Mesenchymal stem cell (in vitro differentiated cells and primary cell): Measurements from ENCODE around the gene NR2C1.
"Not testable (repeated sequence)": the region's sequence is repeated elsewhere in the genome, so short reads cannot be mapped to it uniquely, and the experiment has no call there.

ENCODE experiments used
- DNase-seq: peaks from one replicate; pipeline ENCODE4 v3.0.0-alpha.2; 2013
- H2AFZ ChIP-seq: one replicate; pipeline ENCODE4 v1.6.1; 2013; ENCODE audit warnings: low read depth, mild to moderate bottlenecking, control low read depth, inconsistent platforms, low read length, moderate library complexity
- H2AK5ac ChIP-seq: 2 replicates; pipeline ENCODE4 v1.6.1; 2013; ENCODE audit warnings: low read length, moderate library complexity, mild to moderate bottlenecking, inconsistent platforms; ENCODE audit not compliant: severe bottlenecking
- H2BK120ac ChIP-seq: one replicate; pipeline ENCODE4 v1.6.1; 2013; ENCODE audit warnings: low read depth, mild to moderate bottlenecking, inconsistent platforms, low read length, moderate library complexity
- H2BK12ac ChIP-seq, 2 experiments: one replicate each; pipeline ENCODE4 v1.6.1; 2013; ENCODE audit warnings: inconsistent platforms in 2 of 2, low read length in 2 of 2, mild to moderate bottlenecking in 2 of 2, moderate library complexity in 2 of 2, control low read depth in 1 of 2
- H2BK15ac ChIP-seq: one replicate; pipeline ENCODE4 v1.6.1; 2013; ENCODE audit warnings: mild to moderate bottlenecking, low read depth, inconsistent platforms; ENCODE audit not compliant: poor library complexity, severe bottlenecking
- H2BK5ac ChIP-seq: 2 replicates; pipeline ENCODE4 v1.6.1; 2013; ENCODE audit warnings: low read depth, mild to moderate bottlenecking, low read length, control low read depth, inconsistent platforms; ENCODE audit not compliant: poor library complexity, severe bottlenecking
- H3K14ac ChIP-seq, 2 experiments: one replicate each; pipeline ENCODE4 v1.6.1; 2013; ENCODE audit warnings: inconsistent platforms in 2 of 2, low read length in 2 of 2, control low read depth in 1 of 2, mild to moderate bottlenecking in 1 of 2, moderate library complexity in 1 of 2
- H3K18ac ChIP-seq, 2 experiments: one replicate each; pipeline ENCODE4 v1.6.1; 2013; ENCODE audit warnings: inconsistent platforms in 2 of 2, low read length in 2 of 2, control low read depth in 1 of 2, low read depth in 1 of 2, mild to moderate bottlenecking in 1 of 2
- H3K23ac ChIP-seq, 2 experiments: one replicate each; pipeline ENCODE4 v1.6.1; 2013; ENCODE audit warnings: inconsistent platforms in 2 of 2, low read length in 2 of 2, mild to moderate bottlenecking in 2 of 2, moderate library complexity in 2 of 2, control low read depth in 1 of 2
- H3K27ac ChIP-seq: 2 replicates; pipeline ENCODE4 v1.5.1; 2013; ENCODE audit warnings: mild to moderate bottlenecking, moderate library complexity, low read length, control low read depth, inconsistent platforms; ENCODE audit not compliant: poor library complexity, severe bottlenecking
- H3K27me3 ChIP-seq, 2 experiments: 2 replicates each; pipeline versions ENCODE4 v1.6.1 to v1.7.0; 2013; ENCODE audit warnings: low read length in 2 of 2, mild to moderate bottlenecking in 2 of 2, moderate library complexity in 2 of 2, control low read depth in 1 of 2, inconsistent platforms in 1 of 2; ENCODE audit not compliant: control insufficient read depth in 1 of 2, insufficient read depth in 1 of 2
- H3K36me3 ChIP-seq, 2 experiments: 2 replicates each; pipeline versions ENCODE4 v1.6.1 to v1.7.0; 2013; ENCODE audit warnings: low read length in 2 of 2, control low read depth in 1 of 2, inconsistent platforms in 1 of 2, low read depth in 1 of 2, mild to moderate bottlenecking in 1 of 2; ENCODE audit not compliant: insufficient read depth in 2 of 2, control insufficient read depth in 1 of 2
- H3K4ac ChIP-seq, 2 experiments: one replicate each; pipeline ENCODE4 v1.6.1; 2013; ENCODE audit warnings: inconsistent platforms in 2 of 2, low read length in 2 of 2, mild to moderate bottlenecking in 2 of 2, moderate library complexity in 2 of 2, control low read depth in 1 of 2, low read depth in 1 of 2
- H3K4me1 ChIP-seq: 2 replicates; pipeline ENCODE4 v1.6.1; 2013; ENCODE audit warnings: low read depth, low read length, control low read depth; ENCODE audit not compliant: control insufficient read depth, insufficient read depth
- H3K4me2 ChIP-seq: 2 replicates; pipeline ENCODE4 v1.6.1; 2013; ENCODE audit warnings: low read length, mild to moderate bottlenecking, inconsistent platforms; ENCODE audit not compliant: poor library complexity, severe bottlenecking
- H3K4me3 ChIP-seq, 2 experiments: 2 replicates each; pipeline versions ENCODE4 v1.5.1 to v1.7.0; 2013; ENCODE audit warnings: low read length in 2 of 2, mild to moderate bottlenecking in 2 of 2, control low read depth in 1 of 2, low read depth in 1 of 2; ENCODE audit not compliant: insufficient read depth in 1 of 2
- H3K79me1 ChIP-seq: replicated peaks from 2 replicates; pipeline ENCODE4 v1.6.1; 2013; ENCODE audit warnings: mild to moderate bottlenecking, control low read depth, low read length, inconsistent platforms; ENCODE audit not compliant: poor library complexity, severe bottlenecking
- H3K9ac ChIP-seq: 2 replicates; pipeline ENCODE4 v1.7.0; 2013; ENCODE audit warnings: mild to moderate bottlenecking, low read length, moderate library complexity
- H3K9me3 ChIP-seq: 2 replicates; pipeline ENCODE4 v1.7.0; 2013; ENCODE audit warnings: mild to moderate bottlenecking, low read length; ENCODE audit not compliant: control insufficient read depth
- H4K8ac ChIP-seq: one replicate; pipeline ENCODE4 v1.6.1; 2013; ENCODE audit warnings: inconsistent platforms, mild to moderate bottlenecking, low read length, moderate library complexity
- H4K91ac ChIP-seq: one replicate; pipeline ENCODE4 v1.6.1; 2013; ENCODE audit warnings: mild to moderate bottlenecking, low read length, inconsistent platforms
- WGBS: methylation state at CpG from one replicate; pipeline ENCODE4 v1.1.7; 2013; ENCODE audit warnings: mixed read lengths; 5-methylcytosine and 5-hydroxymethylcytosine counted together

Gene NR2C1

GRCh38 chr12:94994312-94994711, 79.1 kb downstream of the NR2C1 start:
- Histone ChIP-seq H2AFZ (no peak overlapping the region), H2AK5ac (no peak overlapping the region), H3K14ac (no peak overlapping the region), H3K36me3 (peaks cover 2 to 18% of the 10 kb centered on the region in 2 experiments), H3K4ac (no peak overlapping the region), H3K79me1 (peaks cover 16% of the 10 kb centered on the region), H2BK12ac (no peak overlapping the region), H3K4me3 (no peak overlapping the region), H2BK120ac (no peak overlapping the region), H3K4me1 (no peaks in the 10 kb centered on the region), H3K23ac (no peak overlapping the region), H3K9me3 (no peaks in the 10 kb centered on the region), H3K27ac (no peak overlapping the region), H4K8ac (no peak overlapping the region), H3K18ac (no peak overlapping the region), H3K9ac (peak overlapping the region; percentile 12), H3K27me3 (no peaks in the 10 kb centered on the region), H3K4me2 (no peak overlapping the region), H2BK15ac (no peak overlapping the region), H4K91ac (no peak overlapping the region), H2BK5ac (no peak overlapping the region)
- WGBS: 18% methylated on average over 2 of the region's 2 CpGs
- DNase-seq: peak; percentile 81

DNA sequence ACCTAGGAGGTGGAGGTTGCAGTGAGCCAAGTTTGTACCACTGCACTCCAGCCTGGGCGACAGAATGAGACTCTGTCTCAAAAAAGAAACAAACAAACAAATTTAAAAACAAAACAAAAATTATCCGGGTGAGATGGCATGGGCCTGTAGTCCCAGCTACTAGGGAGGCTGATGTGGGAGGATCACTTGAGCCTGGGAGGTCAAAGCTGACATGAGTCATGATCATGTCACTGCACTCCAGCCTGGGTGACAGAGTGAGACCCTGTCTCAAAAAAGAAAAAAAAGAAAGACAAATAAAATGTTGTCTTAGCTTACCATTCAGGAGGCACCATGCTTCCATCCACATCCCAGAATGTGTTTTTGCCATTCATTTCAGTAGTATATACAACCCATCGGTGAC, 79.6 kb downstream of the NR2C1 start:
- not testable (repeated sequence) for H3K14ac ChIP-seq, H2BK15ac ChIP-seq, H4K91ac ChIP-seq, H3K23ac ChIP-seq, H3K9me3 ChIP-seq, H3K4ac ChIP-seq, H4K8ac ChIP-seq, H2AK5ac ChIP-seq, H3K9ac ChIP-seq, H2AFZ ChIP-seq, H3K4me1 ChIP-seq, H3K4me2 ChIP-seq, H2BK5ac ChIP-seq, H2BK12ac ChIP-seq, H2BK120ac ChIP-seq, H3K18ac ChIP-seq, H3K27ac ChIP-seq, H3K27me3 ChIP-seq, H3K4me3 ChIP-seq
- WGBS: 25% methylated on average over 1 of the region's 3 CpGs
- Histone ChIP-seq H3K79me1 (peaks cover 17% of the 10 kb centered on the region), H3K36me3 (peaks cover 2 to 19% of the 10 kb centered on the region in 2 experiments)
- DNase-seq: peak; percentile 9

- no peak for DNase-seq
- Histone ChIP-seq H4K8ac (no peak overlapping the region), H3K23ac (no peak overlapping the region), H4K91ac (no peak overlapping the region), H2BK15ac (no peak overlapping the region), H2AK5ac (no peak overlapping the region), H3K9me3 (no peaks in the 10 kb centered on the region), H3K4me1 (peaks cover 2% of the 10 kb centered on the region), H3K4me2 (no peak overlapping the region), H3K14ac (no peak overlapping the region), H3K79me1 (peaks cover 23% of the 10 kb centered on the region), H2AFZ (no peak overlapping the region), H3K4me3 (no peak overlapping the region), H3K18ac (no peak overlapping the region), H3K27ac (no peak overlapping the region), H3K27me3 (no peaks in the 10 kb centered on the region), H2BK120ac (no peak overlapping the region), H2BK12ac (no peak overlapping the region), H3K4ac (no peak overlapping the region), H2BK5ac (no peak overlapping the region), H3K9ac (no peak overlapping the region), H3K36me3 (peaks cover 0 to 24% of the 10 kb centered on the region in 2 experiments)
- 96% methylated on average over 3 of the region's 3 CpGs for WGBS
Observed at GRCh38 chr12:94990222-94990621, 83.2 kb downstream of the NR2C1 start.

DNA sequence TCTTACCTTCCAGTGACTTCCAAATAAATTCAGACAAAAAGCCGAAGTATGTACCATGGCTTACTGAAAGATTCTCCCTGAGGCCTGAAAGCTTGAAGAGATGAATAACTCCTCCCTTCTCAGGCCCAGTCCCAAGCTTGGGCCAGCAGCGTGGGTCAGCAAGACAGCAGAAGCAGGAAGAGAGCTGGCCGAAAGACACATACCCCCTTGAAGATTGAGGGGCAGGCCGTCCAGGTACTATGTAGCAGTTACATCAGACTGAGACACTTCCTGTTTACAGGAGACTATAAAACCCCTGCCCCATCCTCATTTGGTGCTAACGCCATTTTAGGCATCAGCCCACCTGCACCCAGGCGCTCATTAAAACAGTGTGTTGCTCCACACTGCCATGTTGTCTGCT, 84.9 kb downstream of the NR2C1 start:
- Histone ChIP-seq H2BK12ac (no peak overlapping the region), H2AK5ac (no peak overlapping the region), H3K9ac (no peak overlapping the region), H4K91ac (no peak overlapping the region), H3K36me3 (peaks cover 0 to 24% of the 10 kb centered on the region in 2 experiments), H4K8ac (no peak overlapping the region), H2BK15ac (no peak overlapping the region), H3K4me3 (no peak overlapping the region), H3K79me1 (peaks cover 23% of the 10 kb centered on the region), H2BK120ac (no peak overlapping the region), H3K18ac (no peak overlapping the region), H2BK5ac (no peak overlapping the region), H3K27ac (no peak overlapping the region), H3K4ac (no peak overlapping the region), H3K27me3 (no peaks in the 10 kb centered on the region), H3K4me2 (no peak overlapping the region), H3K9me3 (no peaks in the 10 kb centered on the region), H3K14ac (no peak overlapping the region), H2AFZ (no peak overlapping the region), H3K23ac (no peak overlapping the region), H3K4me1 (peaks cover 3% of the 10 kb centered on the region)
- WGBS: 67% methylated on average over 6 of the region's 6 CpGs
- no peak for DNase-seq
